Subcutaneous adipose tissue (tissue), 4 donors: Measurements from ENCODE around the gene PEX11G. TPM values are rescaled to one million over a fixed set of nuclear protein-coding genes. Genes with fewer than 3 reads are reported as not detected.

Source experiments
- total RNA-seq, 4 donors: library from RNA; depleted of rRNA; stranded (reverse); fragments of >200 nt; gene quantifications; one replicate each; pipeline ENCODE4 v1.1.0, GENCODE V29; 2016
- TF ChIP-seq, protein P1 (sequence below): fragments of 450-650 bp; IDR thresholded peaks from one replicate; pipeline ENCODE4 v1.5.1; 2016; ENCODE audit warnings: low read depth, mild to moderate bottlenecking, control low read depth, antibody characterized with exemption, moderate library complexity

The PEX11G gene
- total RNA-seq, 4 donors from 2014 or later: 2.3 to 10.6 (median 6.5) TPM

- TF ChIP-seq, protein P1, sequence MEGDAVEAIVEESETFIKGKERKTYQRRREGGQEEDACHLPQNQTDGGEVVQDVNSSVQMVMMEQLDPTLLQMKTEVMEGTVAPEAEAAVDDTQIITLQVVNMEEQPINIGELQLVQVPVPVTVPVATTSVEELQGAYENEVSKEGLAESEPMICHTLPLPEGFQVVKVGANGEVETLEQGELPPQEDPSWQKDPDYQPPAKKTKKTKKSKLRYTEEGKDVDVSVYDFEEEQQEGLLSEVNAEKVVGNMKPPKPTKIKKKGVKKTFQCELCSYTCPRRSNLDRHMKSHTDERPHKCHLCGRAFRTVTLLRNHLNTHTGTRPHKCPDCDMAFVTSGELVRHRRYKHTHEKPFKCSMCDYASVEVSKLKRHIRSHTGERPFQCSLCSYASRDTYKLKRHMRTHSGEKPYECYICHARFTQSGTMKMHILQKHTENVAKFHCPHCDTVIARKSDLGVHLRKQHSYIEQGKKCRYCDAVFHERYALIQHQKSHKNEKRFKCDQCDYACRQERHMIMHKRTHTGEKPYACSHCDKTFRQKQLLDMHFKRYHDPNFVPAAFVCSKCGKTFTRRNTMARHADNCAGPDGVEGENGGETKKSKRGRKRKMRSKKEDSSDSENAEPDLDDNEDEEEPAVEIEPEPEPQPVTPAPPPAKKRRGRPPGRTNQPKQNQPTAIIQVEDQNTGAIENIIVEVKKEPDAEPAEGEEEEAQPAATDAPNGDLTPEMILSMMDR: no peak
Observed at GRCh38 chr19:7519361-7520130, 30.7 kb upstream of the PEX11G start.

GRCh38 chr19:7516878-7517277, 28.0 kb upstream of the PEX11G start:
- TF ChIP-seq, protein P1: no peak

DNA sequence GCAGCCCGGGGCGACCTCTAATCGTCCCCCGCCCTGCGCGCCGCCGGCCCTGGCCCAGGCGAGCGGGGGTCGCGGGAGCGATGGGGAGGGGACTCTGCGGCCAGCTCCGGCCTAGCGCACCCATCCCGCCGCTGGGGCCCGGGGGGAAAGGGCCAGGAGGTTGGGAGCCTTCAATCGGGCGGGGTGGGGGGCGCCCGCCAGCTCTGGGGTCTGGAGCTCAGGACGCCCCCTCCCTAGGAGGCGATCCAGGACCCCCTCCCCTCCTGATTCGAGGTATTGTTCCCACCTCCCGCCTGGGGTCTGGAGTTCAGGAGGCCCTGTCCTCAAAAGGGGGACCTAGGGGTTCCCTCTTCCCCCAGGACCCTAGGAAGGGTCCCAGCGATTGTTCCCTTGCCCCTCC, 27.5 kb upstream of the PEX11G start:
- TF ChIP-seq, protein P1: no peak

- TF ChIP-seq, protein P1: no peak
Observed at GRCh38 chr19:7515645-7516151, 26.9 kb upstream of the PEX11G start, which contains the start of gene ZNF358. ZNF358 (plus strand) TSS chr19:7516103; CDS start chr19:7519243, 3,140 bp downstream.

DNA sequence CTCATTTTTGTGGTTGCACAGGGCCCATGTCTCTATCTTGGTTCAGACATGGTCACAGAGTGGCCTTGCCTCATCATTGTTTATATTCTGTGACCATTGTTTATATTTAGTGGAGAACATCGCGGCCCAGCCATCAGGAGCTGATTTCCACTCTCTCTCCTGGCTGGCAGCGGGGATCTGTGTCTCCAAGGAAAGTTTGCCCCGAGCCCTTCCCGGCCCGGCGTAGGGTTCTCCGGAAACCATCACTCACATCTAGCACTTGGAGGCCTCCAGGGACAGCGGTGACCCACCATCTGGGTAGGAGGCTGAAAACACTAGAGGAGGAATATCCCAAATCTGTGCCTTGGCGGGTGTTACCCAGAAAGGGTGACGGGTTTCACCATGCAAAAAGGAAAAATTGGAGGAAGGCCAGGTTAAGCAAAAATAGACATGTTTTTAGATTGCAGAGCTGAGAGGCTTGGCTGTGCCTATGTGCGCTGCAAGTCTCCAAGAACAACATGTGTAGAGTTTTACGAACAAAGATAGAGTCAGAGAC, 26.3 kb upstream of the PEX11G start:
- TF ChIP-seq, protein P1: no peak

DNA sequence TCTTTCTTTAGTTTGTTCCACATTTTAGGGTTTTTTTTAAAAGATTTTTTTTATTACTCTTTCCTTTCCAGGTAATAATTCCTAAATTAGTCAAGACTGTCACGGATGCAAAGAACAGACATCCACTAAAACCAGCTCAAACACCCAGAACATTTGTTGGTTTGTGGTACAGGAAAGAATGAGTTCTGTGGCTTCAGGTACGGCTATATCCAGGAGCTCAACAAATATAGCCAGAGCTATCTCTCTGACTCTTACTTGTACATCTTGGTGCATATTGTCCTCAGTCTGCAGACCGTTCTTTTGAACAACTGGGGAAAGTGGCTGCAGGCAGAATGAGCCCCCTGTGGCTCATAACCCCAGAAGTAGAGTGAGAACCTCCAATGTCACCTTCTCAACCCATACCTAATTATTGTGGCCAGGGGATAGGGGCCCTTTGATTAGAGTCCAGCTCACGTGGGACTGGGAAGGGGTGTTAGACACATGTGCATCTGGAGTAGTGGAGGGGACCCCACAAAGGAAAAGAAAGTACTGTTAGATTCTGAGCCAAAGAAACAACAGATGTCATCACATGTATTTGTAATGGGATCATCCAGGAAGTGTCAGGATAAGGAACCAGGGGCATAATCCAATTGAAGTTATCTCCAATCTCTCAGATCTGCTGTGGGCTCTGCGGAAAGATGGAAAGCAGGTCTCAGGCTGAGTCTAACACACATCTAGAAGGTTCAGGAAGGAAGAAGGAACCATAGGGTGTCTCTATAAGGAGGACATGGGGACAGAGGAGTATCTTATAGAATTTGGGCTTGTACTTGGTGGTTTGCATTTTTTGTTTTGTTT, 25.2 kb upstream of the PEX11G start:
- TF ChIP-seq, protein P1: no peak

DNA sequence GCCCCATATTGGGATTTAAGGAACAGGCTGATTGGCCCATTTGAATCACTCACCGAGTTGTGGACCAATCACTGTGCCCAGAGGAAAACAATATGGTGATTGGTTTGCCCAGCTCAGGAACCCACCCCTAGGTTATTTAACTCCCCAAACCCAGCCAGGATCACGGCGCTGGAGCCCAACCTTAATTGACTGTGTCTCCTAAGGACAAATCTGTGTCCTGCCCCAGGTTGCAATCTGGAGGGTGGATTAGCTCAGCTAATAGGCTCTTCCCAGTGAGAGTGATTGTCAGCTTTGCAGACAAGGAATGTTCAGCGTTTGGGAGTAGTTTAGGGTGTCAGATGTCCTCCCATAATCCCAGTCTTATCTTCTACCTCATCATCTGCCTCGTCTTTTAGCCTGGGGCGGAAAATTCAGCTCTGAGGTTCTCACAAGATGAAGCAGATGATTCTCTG, 23.6 kb upstream of the PEX11G start:
- TF ChIP-seq, protein P1: no peak
